Uterus (tissue), 4 donors: ENCODE results near the gene IL18RAP. TPM values are rescaled to one million over a fixed set of nuclear protein-coding genes. Genes with fewer than 3 reads are reported as not detected.

Experiments
- DNase-seq, 2 donors: peaks; one replicate each; pipeline ENCODE4 v3.0.0-alpha.2; 2019 to 2020
- H3K27ac ChIP-seq, 2 donors: fragments of 200-600 bp; sonication (generic); 1 replicate in 1 of 2; 2 replicates in 1 of 2; pipeline ENCODE4 v1.5.1; 2016 to 2018
- H3K27me3 ChIP-seq, 2 donors: fragments of 200-600 bp; sonication (generic); one replicate each; pipeline ENCODE4 v1.5.1; 2018 to 2019; ENCODE audit warnings: control low read depth in 1 of 2
- H3K36me3 ChIP-seq, 2 donors: fragments of 200-600 bp; sonication (generic); one replicate each; pipeline ENCODE4 v1.5.1; 2019; ENCODE audit warnings: control low read depth in 1 of 2
- H3K4me1 ChIP-seq, 2 donors: fragments of 200-600 bp; sonication (generic); one replicate each; pipeline ENCODE4 v1.5.1; 2018 to 2019; ENCODE audit warnings: control low read depth in 1 of 2
- H3K4me3 ChIP-seq, 2 donors: fragments of 200-600 bp; sonication (generic); 1 replicate in 1 of 2; 2 replicates in 1 of 2; pipeline ENCODE4 v1.5.1; 2018 to 2019; ENCODE audit warnings: mild to moderate bottlenecking in 1 of 2
- H3K9me3 ChIP-seq, 2 donors: fragments of 200-600 bp; sonication (generic); one replicate each; pipeline ENCODE4 v1.5.1; 2019; ENCODE audit warnings: control low read depth in 1 of 2
- CTCF ChIP-seq, 4 experiments: fragments of 200-600 bp in 2 of 4; fragments of 450-650 bp in 2 of 4; sonication (generic) in 2 of 4; IDR thresholded peaks; one replicate each; pipeline ENCODE4 v1.5.1; 2016 to 2019; ENCODE audit warnings: antibody characterized with exemption in 4 of 4, mild to moderate bottlenecking in 2 of 4, moderate library complexity in 1 of 4
- POLR2A ChIP-seq, 2 donors: fragments of 450-650 bp; IDR thresholded peaks; one replicate each; pipeline ENCODE4 v1.6.1; 2016; ENCODE audit warnings: antibody characterized with exemption in 2 of 2, mild to moderate bottlenecking in 1 of 2, moderate library complexity in 1 of 2
- intact Hi-C: fragments of 100-400 bp; cut with DNase I; formaldehyde crosslinking; loops from one replicate; pipeline ENCODE4 v1.15.1; 2023; ENCODE audit warnings: low total_unique reads
- total RNA-seq, 4 donors: library from RNA; depleted of rRNA in 3 of 4; stranded (reverse); fragments of >200 nt in 3 of 4; gene quantifications; one replicate each; pipeline versions ENCODE4 v1.1.0 to v1.2.4, GENCODE V29; 2014 to 2023
- donor health status: DM: yes; HTN: yes; CAD: no.

Gene IL18RAP
- total RNA-seq, 4 donors from 2014 or later, result 0.29 to 1.9 (median 0.76) TPM

GRCh38 chr2:102470168-102470567 is 47.2 kb downstream of the IL18RAP start:
- H3K4me1 ChIP-seq, result no peaks in the 10 kb centered on the region
- TF ChIP-seq CTCF (IDR thresholded peaks at IDR 0.05), result no peak
- TF ChIP-seq POLR2A (IDR thresholded peaks at IDR 0.05), result no peak
- intact Hi-C loops, result no loop called here
- no peak for DNase-seq
- H3K9me3 ChIP-seq, result no peaks in the 10 kb centered on the region
- no peaks in the 10 kb centered on the region for H3K36me3 ChIP-seq
- no peaks in the 10 kb centered on the region for H3K27me3 ChIP-seq
- no peak overlapping the region for H3K4me3 ChIP-seq
- no peak overlapping the region for H3K27ac ChIP-seq

GRCh38 chr2:102473020-102473419 is 50.1 kb downstream of the IL18RAP start, which contains the start of gene SLC9A4:
Gene SLC9A4 (plus strand): TSS chr2:102473226. CDS start chr2:102473760, 534 bp downstream.
- H3K27me3 ChIP-seq, result no peaks in the 10 kb centered on the region
- no peak for DNase-seq
- intact Hi-C loops, result no loop called here

GRCh38 chr2:102473631-102474030 is 50.7 kb downstream of the IL18RAP start:
- H3K27ac ChIP-seq, result no peak overlapping the region
- no peaks in the 10 kb centered on the region for H3K27me3 ChIP-seq
- H3K4me1 ChIP-seq, result no peaks in the 10 kb centered on the region
- intact Hi-C loops, result no loop called here
- no peaks in the 10 kb centered on the region for H3K9me3 ChIP-seq
- H3K36me3 ChIP-seq, result no peaks in the 10 kb centered on the region
- no peak for DNase-seq
- no peak for TF ChIP-seq CTCF (IDR thresholded peaks at IDR 0.05)
- TF ChIP-seq POLR2A (IDR thresholded peaks at IDR 0.05), result no peak
- H3K4me3 ChIP-seq, result no peak overlapping the region

More at GRCh38 chr2:102473020-102473419, 50.1 kb downstream of the IL18RAP start, which contains the start of gene SLC9A4:
- Histone ChIP-seq H3K36me3 (no peaks in the 10 kb centered on the region), H3K4me3 (no peak within 1 kb of the TSS), H3K9me3 (no peaks in the 10 kb centered on the region), H3K27ac (no peak within 1 kb of the TSS), H3K4me1 (no peaks in the 10 kb centered on the region)
- TF ChIP-seq CTCF (IDR thresholded peaks at IDR 0.05), result peak; percentile 41 to 72 (median 53)
- no peak for TF ChIP-seq POLR2A (IDR thresholded peaks at IDR 0.05)

- intact Hi-C loops, result no loop called here
- DNase-seq, result no peak
- Histone ChIP-seq H3K36me3 (no peaks in the 10 kb centered on the region), H3K9me3 (no peaks in the 10 kb centered on the region), H3K27me3 (no peaks in the 10 kb centered on the region), H3K27ac (no peak overlapping the region), H3K4me3 (no peak overlapping the region), H3K4me1 (no peaks in the 10 kb centered on the region)
- TF ChIP-seq POLR2A (IDR thresholded peaks at IDR 0.05) (no peak), CTCF (IDR thresholded peaks at IDR 0.05) (no peak)
Measured at GRCh38 chr2:102474785-102475184, 51.8 kb downstream of the IL18RAP start.

- intact Hi-C loops, result no loop called here
- Histone ChIP-seq H3K9me3 (no peaks in the 10 kb centered on the region), H3K4me1 (no peaks in the 10 kb centered on the region), H3K4me3 (no peak overlapping the region), H3K27me3 (no peaks in the 10 kb centered on the region), H3K27ac (no peak overlapping the region), H3K36me3 (no peaks in the 10 kb centered on the region)
- TF ChIP-seq POLR2A (IDR thresholded peaks at IDR 0.05), result no peak
- TF ChIP-seq CTCF (IDR thresholded peaks at IDR 0.05), result no peak
- no peak for DNase-seq
Measured at GRCh38 chr2:102478686-102479470, 55.9 kb downstream of the IL18RAP start.
